Measurements from ENCODE around the gene LDB2. TPM values are rescaled to one million over a fixed set of nuclear protein-coding genes. Genes with fewer than 3 reads are reported as not detected.
"Not testable (repeated sequence)": the region's sequence is repeated elsewhere in the genome, so short reads cannot be mapped to it uniquely, and the experiment has no call there.

The LDB2 gene
- total RNA-seq, 3 donors from 2014 or later = 4.7 to 19.9 (median 9.3) TPM

DNA sequence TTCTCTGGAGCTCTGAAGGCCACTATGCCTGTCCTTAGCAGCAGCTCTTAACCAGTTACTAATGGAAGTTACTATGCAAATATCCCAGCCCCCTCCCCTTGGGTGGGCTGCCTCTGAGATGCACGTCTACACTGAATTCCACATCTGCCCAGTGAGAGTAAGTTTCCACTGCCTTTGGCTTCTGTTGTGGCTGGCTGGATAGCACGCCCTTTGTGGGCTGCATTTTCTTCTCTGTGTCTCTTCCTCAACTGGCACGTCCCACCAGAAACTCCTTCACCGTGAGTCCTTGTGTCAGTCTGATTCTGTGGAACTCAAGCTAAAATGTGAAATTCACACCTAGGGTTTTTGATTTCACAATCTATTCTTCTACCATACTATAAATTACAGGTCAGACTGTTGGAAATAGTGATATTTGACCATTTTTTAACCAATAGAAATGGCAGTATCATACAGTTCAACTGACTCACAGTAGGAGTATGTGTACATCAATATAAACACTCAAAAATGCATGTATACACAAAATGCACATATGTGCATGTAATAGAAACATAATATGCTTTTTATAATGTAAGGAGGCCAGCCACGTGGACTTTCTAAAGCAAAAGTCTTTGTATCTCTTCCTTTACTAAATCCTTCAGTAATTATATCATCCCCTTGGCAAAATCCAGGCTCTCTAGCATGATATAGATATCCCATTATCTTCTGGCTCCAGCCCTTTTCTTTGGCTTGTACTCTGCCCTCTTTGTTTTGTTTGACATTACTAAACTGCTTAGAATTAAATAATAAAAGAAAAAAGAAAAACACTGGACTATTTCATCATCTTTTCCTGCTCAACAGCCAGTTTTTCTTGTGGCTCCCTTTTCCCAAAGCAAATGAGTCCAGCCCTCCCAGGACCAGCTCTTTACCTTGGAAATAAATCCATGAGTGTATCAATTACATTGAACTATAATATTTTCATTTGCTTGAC lies 33.2 kb upstream of the LDB2 start:
- H3K4me1 ChIP-seq (ENCODE audit: low read depth) = no peaks in the 10 kb centered on the region
- H3K4me3 ChIP-seq = no peak overlapping the region
- H3K9me3 ChIP-seq = no peaks in the 10 kb centered on the region
- DNase-seq (no peak), ATAC-seq (no peak)
- TF ChIP-seq CTCF (IDR thresholded peaks at IDR 0.05) = no peak
- no peaks in the 10 kb centered on the region for H3K36me3 ChIP-seq (ENCODE audit: low read depth)
- intact Hi-C loops (cut with DNase I, micrococcal nuclease) = no loop called here

DNA sequence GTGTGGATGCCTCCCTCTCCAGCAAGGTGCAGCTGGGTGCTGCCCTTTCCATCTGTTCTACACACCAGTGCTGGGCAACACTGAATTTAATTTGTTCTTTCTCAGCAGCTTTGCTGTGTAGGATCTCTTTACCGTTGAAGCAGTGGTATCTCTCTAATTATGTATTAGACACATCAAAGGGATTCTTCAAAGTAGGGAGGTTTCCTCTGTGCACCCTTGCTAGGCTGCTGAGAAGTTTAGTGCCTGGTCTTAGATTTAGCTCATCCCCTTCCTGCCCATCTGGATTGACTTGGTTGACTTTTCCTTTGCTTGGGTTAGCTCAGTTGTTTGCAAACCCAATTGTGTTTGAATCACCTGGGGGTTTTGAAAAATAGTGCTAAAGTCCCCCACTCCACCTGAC lies 27.8 kb upstream of the LDB2 start:
- no peak for TF ChIP-seq CTCF (IDR thresholded peaks at IDR 0.05)
- intact Hi-C loops (cut with DNase I, micrococcal nuclease) = no loop called here
- ATAC-seq (no peak), DNase-seq (no peak)
- H3K9me3 ChIP-seq = no peaks in the 10 kb centered on the region
- no peaks in the 10 kb centered on the region for H3K36me3 ChIP-seq (ENCODE audit: low read depth)
- H3K4me3 ChIP-seq = no peak overlapping the region
- no peaks in the 10 kb centered on the region for H3K4me1 ChIP-seq (ENCODE audit: low read depth)

GRCh38 chr4:16918716-16919115 lies 20.3 kb upstream of the LDB2 start:
- H3K9me3 ChIP-seq; ATAC-seq; DNase-seq; H3K36me3 ChIP-seq (ENCODE audit: low read depth); H3K4me1 ChIP-seq (ENCODE audit: low read depth); H3K4me3 ChIP-seq; intact Hi-C loops (cut with DNase I, micrococcal nuclease): not testable (repeated sequence)

GRCh38 chr4:16916719-16917337 lies 18.4 kb upstream of the LDB2 start:
- Histone ChIP-seq H3K4me1 (ENCODE audit: low read depth) (no peaks in the 10 kb centered on the region), H3K4me3 (no peak overlapping the region), H3K9me3 (no peaks in the 10 kb centered on the region), H3K36me3 (ENCODE audit: low read depth) (no peaks in the 10 kb centered on the region)
- intact Hi-C loops (cut with DNase I, micrococcal nuclease) = no loop called here
- peak in 2 of 3 donors; percentile 29 to 63 for DNase-seq
- ATAC-seq = peak; percentile 72
- TF ChIP-seq CTCF (IDR thresholded peaks at IDR 0.05) = peak; percentile 36

DNA sequence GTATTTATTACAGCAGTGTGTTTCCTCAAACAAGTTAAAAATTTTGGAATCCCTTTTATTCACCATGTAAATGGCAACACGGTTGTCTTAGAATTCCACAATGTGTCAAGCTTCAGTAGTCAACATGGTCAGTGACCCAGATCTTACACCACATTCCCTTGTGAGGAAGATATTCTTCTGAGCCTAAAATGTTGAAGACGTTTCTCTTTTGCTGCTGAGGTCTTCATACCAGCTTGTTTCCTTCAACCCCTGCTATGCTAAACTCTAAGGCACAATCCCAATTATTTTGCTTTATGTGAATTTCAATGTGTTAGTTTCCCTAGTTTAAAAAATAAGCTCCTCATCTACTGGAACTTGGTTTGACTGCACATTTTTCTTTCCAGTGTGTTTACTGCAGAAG lies 17.6 kb upstream of the LDB2 start:
- H3K36me3 ChIP-seq (ENCODE audit: low read depth) = no peaks in the 10 kb centered on the region
- no peak for DNase-seq
- no peaks in the 10 kb centered on the region for H3K4me1 ChIP-seq (ENCODE audit: low read depth)
- no peak for TF ChIP-seq CTCF (IDR thresholded peaks at IDR 0.05)
- no peak overlapping the region for H3K4me3 ChIP-seq
- no peak for ATAC-seq
- intact Hi-C loops (cut with DNase I, micrococcal nuclease) = no loop called here
- H3K9me3 ChIP-seq = no peaks in the 10 kb centered on the region

DNA sequence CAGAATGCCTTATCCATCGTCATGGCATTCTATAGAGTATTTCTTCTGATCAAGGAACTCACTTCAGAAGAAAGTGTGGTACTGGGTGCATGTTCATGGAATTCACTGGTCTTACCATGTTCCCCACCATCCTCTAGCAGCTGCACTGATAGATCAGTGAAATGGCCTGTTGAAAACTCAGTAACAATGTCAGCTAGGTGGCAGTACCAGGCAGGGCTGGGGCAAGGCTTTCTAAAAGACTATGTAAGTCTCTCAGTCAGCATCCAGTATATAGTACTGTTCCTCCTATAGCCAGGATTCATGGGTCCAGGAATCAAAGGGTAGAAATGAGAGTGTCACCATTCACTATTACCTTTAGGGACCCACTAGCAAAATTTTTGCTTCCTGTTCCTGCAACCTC lies 15.8 kb upstream of the LDB2 start:
- Histone ChIP-seq H3K9me3 (no peaks in the 10 kb centered on the region), H3K36me3 (ENCODE audit: low read depth) (no peaks in the 10 kb centered on the region), H3K4me3 (no peak overlapping the region), H3K4me1 (ENCODE audit: low read depth) (no peaks in the 10 kb centered on the region)
- intact Hi-C loops (cut with DNase I, micrococcal nuclease) = no loop called here
- no peak for TF ChIP-seq CTCF (IDR thresholded peaks at IDR 0.05)
- ATAC-seq (no peak), DNase-seq (no peak)

Data from mucosa of descending colon (tissue), 3 donors.